Endodermal cell (in vitro differentiated cells): ENCODE results near the gene TMEM106C. TPM values are rescaled to one million over a fixed set of nuclear protein-coding genes. Genes with fewer than 3 reads are reported as not detected.

Experiments
- DNase-seq: peaks from one replicate; pipeline ENCODE4 v3.0.0-alpha.2; 2017
- H3K27ac ChIP-seq: 2 replicates; pipeline ENCODE4 v1.5.1; 2013; ENCODE audit warnings: mild to moderate bottlenecking, low read depth, low read length, moderate library complexity
- H3K27me3 ChIP-seq: 2 replicates; pipeline ENCODE4 v1.6.1; 2013; ENCODE audit warnings: mild to moderate bottlenecking, low read length, moderate library complexity; ENCODE audit not compliant: insufficient read depth, control insufficient read depth, poor library complexity, severe bottlenecking
- H3K36me3 ChIP-seq: 2 replicates; pipeline ENCODE4 v1.7.0; 2013; ENCODE audit warnings: mild to moderate bottlenecking, low read length, moderate library complexity; ENCODE audit not compliant: control insufficient read depth, insufficient read depth
- H3K4me1 ChIP-seq: one replicate; pipeline ENCODE4 v1.7.0; 2013; ENCODE audit warnings: low read length; ENCODE audit not compliant: control insufficient read depth, insufficient read depth
- H3K4me3 ChIP-seq: 2 replicates; pipeline ENCODE4 v1.5.1; 2013; ENCODE audit warnings: mild to moderate bottlenecking, low read length, moderate library complexity
- H3K9ac ChIP-seq: 2 replicates; pipeline ENCODE4 v1.6.1; 2013; ENCODE audit warnings: mild to moderate bottlenecking, low read length, moderate library complexity; ENCODE audit not compliant: poor library complexity, severe bottlenecking; ENCODE audit errors: extremely low read depth
- H3K9me3 ChIP-seq: 2 replicates; pipeline ENCODE4 v1.6.1; 2013; ENCODE audit warnings: mild to moderate bottlenecking, low read length, moderate library complexity; ENCODE audit not compliant: control insufficient read depth
- H3K27ac Mint-ChIP-seq: 2 replicates; pipeline ENCODE4 v1.8.0; 2020; ENCODE audit warnings: mixed read lengths
- H3K27me3 Mint-ChIP-seq: 2 replicates; pipeline ENCODE4 v1.8.0; 2021; ENCODE audit warnings: mild to moderate bottlenecking, mixed read lengths; ENCODE audit not compliant: insufficient read depth
- H3K36me3 Mint-ChIP-seq: 2 replicates; pipeline ENCODE4 v1.8.0; 2020; ENCODE audit warnings: low read depth, mixed read lengths
- H3K4me1 Mint-ChIP-seq: 2 replicates; pipeline ENCODE4 v1.8.0; 2020; ENCODE audit warnings: mixed read lengths
- H3K4me3 Mint-ChIP-seq: 2 replicates; pipeline ENCODE4 v1.8.0; 2020; ENCODE audit warnings: mild to moderate bottlenecking, moderate library complexity, mixed read lengths
- H3K9me3 Mint-ChIP-seq: 2 replicates; pipeline ENCODE4 v1.8.0; 2020; ENCODE audit warnings: mild to moderate bottlenecking, mixed read lengths
- CTCF ChIP-seq: fragments of 200-600 bp; sonication (generic); conservative IDR thresholded peaks from 2 replicates; pipeline ENCODE4 v1.5.0; 2021; ENCODE audit warnings: antibody characterized with exemption, mild to moderate bottlenecking
- WGBS, 2 experiments: methylation state at CpG; one replicate each; pipeline versions ENCODE4 v1.1.5 to v1.1.7; 2013; ENCODE audit warnings: missing lambda C conversion rate in 2 of 2, mixed read lengths in 1 of 2; ENCODE audit not compliant: insufficient coverage in 1 of 2, insufficient read length in 1 of 2; 5-methylcytosine and 5-hydroxymethylcytosine counted together
- total RNA-seq, 2 donors: library from RNA; stranded (reverse); fragmentation: NEBNext Ultra II Directional in 1 of 2; extraction: Animal tissue kit (Norgen Biotek cat#: 25700) in 1 of 2; gene quantifications; 2 replicates in 1 of 2; 3 replicates in 1 of 2; pipeline ENCODE4 v1.2.1, GENCODE V29; 2021

The TMEM106C gene
- total RNA-seq, 2 donors from 2014 or later, result 17.3 to 61.6 TPM

GRCh38 chr12:47995981-47996401, 32.6 kb downstream of the TMEM106C start:
- Histone ChIP-seq H3K27me3 (peaks cover 75% of the 10 kb centered on the region), H3K9ac (no peak overlapping the region), H3K27ac (no peak overlapping the region), H3K4me1 (no peaks in the 10 kb centered on the region), H3K36me3 (peaks cover 22% of the 10 kb centered on the region), H3K4me3 (no peak overlapping the region), H3K9me3 (no peaks in the 10 kb centered on the region)
- H3K4me1 Mint-ChIP-seq, result peaks cover 9% of the 10 kb centered on the region
- DNase-seq, result no peak
- H3K27me3 Mint-ChIP-seq, result peaks cover 100% of the 10 kb centered on the region
- H3K27ac Mint-ChIP-seq, result no peak overlapping the region
- no peak for TF ChIP-seq CTCF
- no peaks in the 10 kb centered on the region for H3K36me3 Mint-ChIP-seq
- H3K9me3 Mint-ChIP-seq, result no peaks in the 10 kb centered on the region
- WGBS, 2 experiments, result 88 to 96% methylated on average over 4 of the region's 4 CpGs
- H3K4me3 Mint-ChIP-seq, result no peak overlapping the region

GRCh38 chr12:47997321-47997720, 33.9 kb downstream of the TMEM106C start:
- H3K27me3 ChIP-seq, result peaks cover 84% of the 10 kb centered on the region
- H3K27ac Mint-ChIP-seq, result no peak overlapping the region
- TF ChIP-seq CTCF, result no peak

GRCh38 chr12:47999816-48000215, 36.4 kb downstream of the TMEM106C start:
- Mint-ChIP-seq H3K9me3 (no peaks in the 10 kb centered on the region), H3K27me3 (peaks cover 98% of the 10 kb centered on the region), H3K27ac (no peak overlapping the region), H3K36me3 (no peaks in the 10 kb centered on the region), H3K4me3 (no peak overlapping the region), H3K4me1 (peaks cover 21% of the 10 kb centered on the region)
- Histone ChIP-seq H3K27me3 (peaks cover 92% of the 10 kb centered on the region), H3K9ac (no peak overlapping the region), H3K36me3 (peaks cover 16% of the 10 kb centered on the region), H3K9me3 (no peaks in the 10 kb centered on the region), H3K4me1 (peaks cover under 1% of the 10 kb centered on the region), H3K27ac (no peak overlapping the region), H3K4me3 (no peak overlapping the region)
- DNase-seq, result no peak
- TF ChIP-seq CTCF, result no peak
- 65 to 67% methylated on average over 2 to 9 of the region's 9 CpGs for WGBS, 2 experiments

More at GRCh38 chr12:47997321-47997720, 33.9 kb downstream of the TMEM106C start:
- DNase-seq, result no peak
- Histone ChIP-seq H3K9me3 (no peaks in the 10 kb centered on the region), H3K4me3 (no peak overlapping the region), H3K36me3 (peaks cover 17% of the 10 kb centered on the region), H3K4me1 (no peaks in the 10 kb centered on the region), H3K27ac (no peak overlapping the region), H3K9ac (no peak overlapping the region)
- H3K4me1 Mint-ChIP-seq, result peaks cover 13% of the 10 kb centered on the region
- WGBS, 2 experiments, result 78 to 86% methylated on average over 3 of the region's 3 CpGs
- H3K27me3 Mint-ChIP-seq, result peaks cover 100% of the 10 kb centered on the region
- H3K4me3 Mint-ChIP-seq, result no peak overlapping the region
- no peaks in the 10 kb centered on the region for H3K36me3 Mint-ChIP-seq
- H3K9me3 Mint-ChIP-seq, result no peaks in the 10 kb centered on the region
